ENCODE measurements around the gene DIPK2A.

DNA sequence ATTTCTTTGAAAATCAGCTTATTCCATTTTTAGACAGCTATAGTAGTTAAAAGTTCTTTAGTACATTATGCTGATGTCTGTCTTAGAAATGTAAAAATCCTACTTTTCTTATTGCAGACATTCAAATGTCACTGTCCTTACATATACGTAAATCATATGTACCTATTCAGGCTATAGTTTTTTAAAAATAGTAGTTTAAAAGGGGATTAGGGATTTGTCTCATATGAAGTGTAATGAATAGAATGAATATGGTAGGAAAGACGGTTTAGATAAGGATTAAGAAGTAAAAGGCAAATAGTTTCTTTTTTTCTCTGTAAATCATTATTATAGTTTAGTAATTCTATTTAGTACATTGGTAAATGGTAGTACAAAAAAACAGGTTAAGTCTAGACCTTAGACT, 7.4 kb downstream of the DIPK2A start:
- TF ChIP-seq POLR2A (IDR thresholded peaks at IDR 0.05; ENCODE audit: low read depth, low read length), result no peak
- no peak for TF ChIP-seq TAF1 (IDR thresholded peaks at IDR 0.05; ENCODE audit: borderline replicate concordance, low read depth, low read length)

All from GM12892 (cell line).